GM12874 (cell line): ENCODE results near the gene MRGPRG.

Experiments
- CTCF ChIP-seq: IDR thresholded peaks from 2 replicates; pipeline ENCODE4 v1.5.1; 2011; ENCODE audit warnings: low read depth, mild to moderate bottlenecking, control low read depth, low read length, moderate library complexity; ENCODE audit not compliant: insufficient read depth

Gene MRGPRG

GRCh38 chr11:3204141-3205015 is 14.2 kb downstream of the MRGPRG start:
- TF ChIP-seq CTCF, result no peak

- TF ChIP-seq CTCF, result no peak
Observed at GRCh38 chr11:3203221-3204043, 15.2 kb downstream of the MRGPRG start.

GRCh38 chr11:3202759-3203158 is 15.9 kb downstream of the MRGPRG start:
- TF ChIP-seq CTCF, result no peak

GRCh38 chr11:3202305-3202704 is 16.3 kb downstream of the MRGPRG start:
- TF ChIP-seq CTCF, result no peak

GRCh38 chr11:3201677-3202181 is 16.9 kb downstream of the MRGPRG start:
- no peak for TF ChIP-seq CTCF

GRCh38 chr11:3201112-3201581 is 17.5 kb downstream of the MRGPRG start:
- no peak for TF ChIP-seq CTCF
